Neural cell (in vitro differentiated cells): Measurements from ENCODE around the gene USP31. TPM values are rescaled to one million over a fixed set of nuclear protein-coding genes. Genes with fewer than 3 reads are reported as not detected.

Experiments
- H2AFZ ChIP-seq: fragments of 200-600, 300-800 bp; sonication (generic), shearing (Covaris generic); 2 replicates; pipeline ENCODE4 v1.6.0; 2014; ENCODE audit warnings: low read depth, mild to moderate bottlenecking, antibody characterized with exemption, low read length, moderate library complexity
- H3F3A ChIP-seq: fragments of 200-600 bp; shearing (Covaris generic); 2 replicates; pipeline ENCODE4 v1.6.1; 2016; ENCODE audit warnings: mild to moderate bottlenecking, moderate library complexity, mixed read lengths, antibody characterized with exemption, low read length; ENCODE audit not compliant: insufficient read depth, poor library complexity, severe bottlenecking
- H3K27ac ChIP-seq: fragments of 200-600, 300-800 bp; sonication (generic), shearing (Covaris generic); 2 replicates; pipeline ENCODE4 v1.5.1; 2014; ENCODE audit warnings: mild to moderate bottlenecking, low read length, moderate library complexity
- H3K27me3 ChIP-seq: fragments of 300-800, 200-600 bp; sonication (generic), shearing (Covaris generic); 2 replicates; pipeline ENCODE4 v1.6.0; 2014; ENCODE audit warnings: mild to moderate bottlenecking, low read depth, low read length, moderate library complexity; ENCODE audit not compliant: insufficient read depth
- H3K36me3 ChIP-seq: fragments of 300-800, 200-600 bp; sonication (generic), shearing (Covaris generic); 2 replicates; pipeline ENCODE4 v1.5.1; 2014; ENCODE audit warnings: mild to moderate bottlenecking, antibody characterized with exemption, low read length, moderate library complexity; ENCODE audit not compliant: insufficient read depth
- H3K4me2 ChIP-seq: fragments of 300-800, 200-600 bp; sonication (generic), shearing (Covaris generic); 2 replicates; pipeline ENCODE4 v1.6.0; 2014; ENCODE audit warnings: mild to moderate bottlenecking, low read length
- H3K4me3 ChIP-seq: fragments of 300-800, 200-600 bp; sonication (generic), shearing (Covaris generic); 2 replicates; pipeline ENCODE4 v1.5.1; 2014; ENCODE audit warnings: mild to moderate bottlenecking, low read length, moderate library complexity
- H3K79me2 ChIP-seq: fragments of 200-600 bp; shearing (Covaris generic); replicated peaks from 2 replicates; pipeline ENCODE4 v1.6.0; 2014; ENCODE audit warnings: mild to moderate bottlenecking, low read length, moderate library complexity; ENCODE audit not compliant: insufficient read depth
- H3K9ac ChIP-seq: fragments of 300-800, 200-600 bp; sonication (generic), shearing (Covaris generic); 2 replicates; pipeline ENCODE4 v1.6.1; 2016; ENCODE audit warnings: mild to moderate bottlenecking, low read length, mixed read lengths
- H3K9me2 ChIP-seq: fragments of 200-600 bp; shearing (Covaris generic); 2 replicates; pipeline ENCODE4 v1.6.1; 2016; ENCODE audit warnings: mild to moderate bottlenecking, low read length, mixed read lengths; ENCODE audit not compliant: insufficient read depth
- H3K9me3 ChIP-seq: fragments of 200-600, 300-800 bp; sonication (generic), shearing (Covaris generic); 2 replicates; pipeline ENCODE4 v1.6.1; 2016; ENCODE audit warnings: mild to moderate bottlenecking, mixed run types, low read length, moderate library complexity, mixed read lengths
- H4K20me1 ChIP-seq: fragments of 200-600 bp; shearing (Covaris generic); 2 replicates; pipeline ENCODE4 v1.6.1; 2016; ENCODE audit warnings: mild to moderate bottlenecking, mixed run types; ENCODE audit not compliant: insufficient read depth
- EP300 ChIP-seq: fragments of 450-650 bp; conservative IDR thresholded peaks from 2 replicates; pipeline ENCODE4 v1.6.1; 2014; ENCODE audit warnings: antibody characterized with exemption, mild to moderate bottlenecking, moderate library complexity; ENCODE audit not compliant: poor library complexity, severe bottlenecking
- EZH2 ChIP-seq: fragments of 200-600, 300-800 bp; shearing (Covaris generic), sonication (generic); IDR thresholded peaks from 2 replicates; pipeline ENCODE4 v1.6.1; 2014; ENCODE audit warnings: antibody characterized with exemption, low read length, borderline replicate concordance, mild to moderate bottlenecking; ENCODE audit not compliant: insufficient read depth, poor library complexity, severe bottlenecking
- MXI1 ChIP-seq: fragments of 450-650 bp; conservative IDR thresholded peaks from 2 replicates; pipeline ENCODE4 v1.6.1; 2014; ENCODE audit warnings: antibody characterized with exemption, mild to moderate bottlenecking; ENCODE audit not compliant: poor library complexity, severe bottlenecking
- POLR2AphosphoS5 ChIP-seq: IDR thresholded peaks from 2 replicates; pipeline ENCODE4 v1.6.1; 2012
- RAD21 ChIP-seq: fragments of 450-650 bp; conservative IDR thresholded peaks from 2 replicates; pipeline ENCODE4 v1.6.1; 2014; ENCODE audit warnings: antibody characterized with exemption, mild to moderate bottlenecking, moderate library complexity
- SMC3 ChIP-seq: fragments of 450-650 bp; conservative IDR thresholded peaks from 2 replicates; pipeline ENCODE4 v1.6.1; 2014; ENCODE audit warnings: antibody characterized with exemption, mild to moderate bottlenecking, moderate library complexity; ENCODE audit not compliant: poor library complexity
- TAF1 ChIP-seq: IDR thresholded peaks from 2 replicates; pipeline ENCODE4 v1.6.1; 2012; ENCODE audit warnings: low read depth
- polyA plus RNA-seq: library from polyadenylated mRNA; depleted of rRNA; stranded (reverse); fragments of >200 nt; gene quantifications from 2 replicates; pipeline ENCODE4 v1.2.3, GENCODE V29; 2014
- TF ChIP-seq, protein P1 (sequence below): fragments of 450-650 bp; IDR thresholded peaks from 2 replicates; pipeline ENCODE4 v1.5.1; 2014; ENCODE audit warnings: antibody characterized with exemption, mild to moderate bottlenecking, moderate library complexity; ENCODE audit not compliant: poor library complexity, severe bottlenecking
- TF ChIP-seq, protein P2 (sequence below): IDR thresholded peaks from 2 replicates; pipeline ENCODE4 v1.6.1; 2012; ENCODE audit warnings: borderline replicate concordance

USP31 gene
- polyA plus RNA-seq, 1 donor from 2014 or later = 5.8 TPM

- Histone ChIP-seq H3K9ac (no peak overlapping the region), H3K27me3 (no peaks in the 10 kb centered on the region)
These were observed 7.1 kb downstream of the USP31 start for GRCh38 chr16:23141959-23142740.

DNA sequence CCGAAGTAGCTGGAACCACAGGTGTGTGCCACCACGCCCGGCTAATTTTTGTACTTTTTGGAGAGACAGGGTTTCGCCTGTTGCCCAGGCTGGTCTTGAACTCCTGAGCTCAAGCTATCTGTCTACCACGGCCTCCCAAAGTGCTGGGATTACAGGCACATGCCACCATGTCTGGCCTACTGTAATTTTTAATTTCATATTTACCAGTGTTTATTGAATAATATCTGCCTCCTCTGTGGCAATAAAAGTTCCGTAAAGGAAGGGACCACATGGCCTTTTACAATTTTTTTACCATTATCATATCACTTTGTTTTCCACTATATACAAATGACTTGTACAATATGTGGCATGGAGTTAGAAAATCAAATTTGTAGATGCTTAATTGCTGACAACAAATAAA is 7.8 kb downstream of the USP31 start:
- H3K4me3 ChIP-seq = no peak overlapping the region
- H3K36me3 ChIP-seq = no peaks in the 10 kb centered on the region
- no peaks in the 10 kb centered on the region for H3F3A ChIP-seq
- H3K9me3 ChIP-seq = no peaks in the 10 kb centered on the region
- no peaks in the 10 kb centered on the region for H3K27me3 ChIP-seq
- H3K9ac ChIP-seq = no peak overlapping the region
- no peak overlapping the region for H3K4me2 ChIP-seq
- H3K27ac ChIP-seq = no peak overlapping the region
- peaks cover 8% of the 10 kb centered on the region for H4K20me1 ChIP-seq
- H2AFZ ChIP-seq = no peak overlapping the region
- TF ChIP-seq RAD21 (no peak), TAF1 (no peak), EZH2 (no peak), MXI1 (no peak), EP300 (no peak), SMC3 (no peak), POLR2AphosphoS5 (no peak)
- TF ChIP-seq, protein P1, sequence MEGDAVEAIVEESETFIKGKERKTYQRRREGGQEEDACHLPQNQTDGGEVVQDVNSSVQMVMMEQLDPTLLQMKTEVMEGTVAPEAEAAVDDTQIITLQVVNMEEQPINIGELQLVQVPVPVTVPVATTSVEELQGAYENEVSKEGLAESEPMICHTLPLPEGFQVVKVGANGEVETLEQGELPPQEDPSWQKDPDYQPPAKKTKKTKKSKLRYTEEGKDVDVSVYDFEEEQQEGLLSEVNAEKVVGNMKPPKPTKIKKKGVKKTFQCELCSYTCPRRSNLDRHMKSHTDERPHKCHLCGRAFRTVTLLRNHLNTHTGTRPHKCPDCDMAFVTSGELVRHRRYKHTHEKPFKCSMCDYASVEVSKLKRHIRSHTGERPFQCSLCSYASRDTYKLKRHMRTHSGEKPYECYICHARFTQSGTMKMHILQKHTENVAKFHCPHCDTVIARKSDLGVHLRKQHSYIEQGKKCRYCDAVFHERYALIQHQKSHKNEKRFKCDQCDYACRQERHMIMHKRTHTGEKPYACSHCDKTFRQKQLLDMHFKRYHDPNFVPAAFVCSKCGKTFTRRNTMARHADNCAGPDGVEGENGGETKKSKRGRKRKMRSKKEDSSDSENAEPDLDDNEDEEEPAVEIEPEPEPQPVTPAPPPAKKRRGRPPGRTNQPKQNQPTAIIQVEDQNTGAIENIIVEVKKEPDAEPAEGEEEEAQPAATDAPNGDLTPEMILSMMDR = no peak
- TF ChIP-seq, protein P2, sequence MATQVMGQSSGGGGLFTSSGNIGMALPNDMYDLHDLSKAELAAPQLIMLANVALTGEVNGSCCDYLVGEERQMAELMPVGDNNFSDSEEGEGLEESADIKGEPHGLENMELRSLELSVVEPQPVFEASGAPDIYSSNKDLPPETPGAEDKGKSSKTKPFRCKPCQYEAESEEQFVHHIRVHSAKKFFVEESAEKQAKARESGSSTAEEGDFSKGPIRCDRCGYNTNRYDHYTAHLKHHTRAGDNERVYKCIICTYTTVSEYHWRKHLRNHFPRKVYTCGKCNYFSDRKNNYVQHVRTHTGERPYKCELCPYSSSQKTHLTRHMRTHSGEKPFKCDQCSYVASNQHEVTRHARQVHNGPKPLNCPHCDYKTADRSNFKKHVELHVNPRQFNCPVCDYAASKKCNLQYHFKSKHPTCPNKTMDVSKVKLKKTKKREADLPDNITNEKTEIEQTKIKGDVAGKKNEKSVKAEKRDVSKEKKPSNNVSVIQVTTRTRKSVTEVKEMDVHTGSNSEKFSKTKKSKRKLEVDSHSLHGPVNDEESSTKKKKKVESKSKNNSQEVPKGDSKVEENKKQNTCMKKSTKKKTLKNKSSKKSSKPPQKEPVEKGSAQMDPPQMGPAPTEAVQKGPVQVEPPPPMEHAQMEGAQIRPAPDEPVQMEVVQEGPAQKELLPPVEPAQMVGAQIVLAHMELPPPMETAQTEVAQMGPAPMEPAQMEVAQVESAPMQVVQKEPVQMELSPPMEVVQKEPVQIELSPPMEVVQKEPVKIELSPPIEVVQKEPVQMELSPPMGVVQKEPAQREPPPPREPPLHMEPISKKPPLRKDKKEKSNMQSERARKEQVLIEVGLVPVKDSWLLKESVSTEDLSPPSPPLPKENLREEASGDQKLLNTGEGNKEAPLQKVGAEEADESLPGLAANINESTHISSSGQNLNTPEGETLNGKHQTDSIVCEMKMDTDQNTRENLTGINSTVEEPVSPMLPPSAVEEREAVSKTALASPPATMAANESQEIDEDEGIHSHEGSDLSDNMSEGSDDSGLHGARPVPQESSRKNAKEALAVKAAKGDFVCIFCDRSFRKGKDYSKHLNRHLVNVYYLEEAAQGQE = no peak
- H3K79me2 ChIP-seq = peaks cover 24% of the 10 kb centered on the region
- no peaks in the 10 kb centered on the region for H3K9me2 ChIP-seq

More at GRCh38 chr16:23141959-23142740, 7.1 kb downstream of the USP31 start:
- Histone ChIP-seq H3K4me3 (no peak overlapping the region), H3F3A (no peaks in the 10 kb centered on the region), H2AFZ (no peak overlapping the region), H3K4me2 (no peak overlapping the region), H3K36me3 (no peaks in the 10 kb centered on the region), H3K9me3 (no peaks in the 10 kb centered on the region), H4K20me1 (peaks cover 8% of the 10 kb centered on the region), H3K79me2 (peaks cover 24% of the 10 kb centered on the region), H3K9me2 (no peaks in the 10 kb centered on the region), H3K27ac (no peak overlapping the region)
- TF ChIP-seq EP300 (no peak), TAF1 (no peak), EZH2 (no peak), MXI1 (no peak), POLR2AphosphoS5 (no peak), RAD21 (no peak), SMC3 (no peak)
- TF ChIP-seq, protein P2 = no peak
- TF ChIP-seq, protein P1 = no peak
